HG03558 (cell line): ENCODE data around the gene KCNN3.

Experiments
- ATAC-seq: cut with Tn5 transposase; IDR thresholded peaks from one replicate; pipeline ENCODE4 v1.9.1; 2021; ENCODE audit warnings: moderate number of reproducible peaks; ENCODE audit not compliant: unreplicated experiment; ENCODE audit errors: extremely low read depth

The KCNN3 gene

DNA sequence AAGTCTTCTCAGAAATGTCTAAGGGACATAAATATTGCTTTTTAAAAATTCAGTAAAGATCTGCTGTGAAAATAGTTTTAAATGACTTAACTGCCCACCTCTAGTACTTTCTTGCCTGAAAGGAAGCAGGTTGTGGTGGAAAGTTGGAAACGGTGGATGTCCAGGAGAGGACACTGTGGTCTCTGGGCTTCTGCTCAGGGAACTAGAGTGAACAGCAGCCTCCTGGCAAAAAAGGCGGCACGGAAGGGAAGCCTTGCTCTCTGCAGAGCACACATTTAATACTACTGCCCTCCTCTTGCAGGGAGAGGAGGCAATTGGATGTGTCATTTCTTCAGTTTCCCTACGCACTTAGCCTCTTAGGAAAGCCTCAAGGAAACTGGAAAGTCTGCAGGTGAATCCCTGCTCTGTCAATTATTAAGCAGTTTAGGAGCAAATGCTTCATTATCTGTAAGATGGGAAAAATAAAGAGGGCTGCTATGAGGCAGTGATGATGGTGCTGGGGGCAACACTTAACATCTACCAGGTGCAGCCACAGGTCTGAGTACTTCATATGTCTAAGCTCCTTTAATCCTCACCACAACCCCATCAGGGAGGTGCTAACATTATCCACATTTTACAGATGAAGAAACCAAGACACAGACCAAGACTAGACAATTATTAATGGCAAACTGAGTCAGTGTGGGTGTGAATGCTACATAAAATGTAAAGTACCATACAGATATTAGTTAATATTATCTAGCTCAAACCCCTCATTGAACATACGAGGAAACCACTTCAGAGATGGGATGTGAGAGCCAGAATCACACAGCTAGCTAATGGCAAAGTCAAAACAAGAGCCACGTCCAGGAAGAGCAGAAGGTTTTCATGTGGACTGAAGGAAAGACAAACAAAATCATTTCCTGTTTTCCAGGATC, 153.2 kb downstream of the KCNN3 start:
- ATAC-seq, result no peak

DNA sequence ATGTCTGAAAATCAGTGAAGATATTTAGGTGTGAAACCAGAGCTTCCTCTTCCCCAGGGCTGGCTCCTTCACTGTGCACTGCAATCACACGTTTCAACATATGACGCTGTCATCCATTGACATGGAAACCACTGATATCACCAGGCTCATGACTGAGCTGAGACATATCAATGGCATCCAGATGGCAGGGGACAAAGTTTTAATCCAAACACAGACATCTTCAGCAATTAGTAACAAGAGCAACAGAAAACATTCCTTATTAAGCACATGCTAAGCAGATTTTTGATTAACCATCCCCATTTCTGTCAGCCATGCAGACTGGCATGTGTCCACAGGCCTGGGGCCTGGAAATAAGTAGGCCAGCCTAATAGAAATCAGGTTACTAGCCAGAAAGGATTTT, 154.1 kb downstream of the KCNN3 start:
- no peak for ATAC-seq

DNA sequence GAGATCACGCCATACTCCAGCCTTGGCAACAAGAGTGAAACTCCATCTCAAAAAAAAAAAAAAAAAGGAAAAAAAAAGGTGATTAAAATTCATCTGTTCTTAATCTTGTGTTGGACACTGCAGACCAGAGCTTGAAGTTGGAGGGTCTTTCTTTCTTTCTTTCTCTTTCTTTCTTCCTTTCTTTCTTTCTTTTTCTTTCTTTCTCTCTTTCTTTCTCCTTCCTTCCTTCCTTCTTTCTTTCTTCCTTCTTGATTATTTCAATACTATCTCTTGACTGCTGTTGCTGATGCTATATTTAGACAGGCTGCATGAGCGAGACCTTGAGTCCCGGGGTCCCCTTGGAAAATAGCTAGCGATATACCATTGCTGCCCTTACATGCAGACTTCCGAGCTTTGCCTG, 154.7 kb downstream of the KCNN3 start:
- no peak for ATAC-seq

DNA sequence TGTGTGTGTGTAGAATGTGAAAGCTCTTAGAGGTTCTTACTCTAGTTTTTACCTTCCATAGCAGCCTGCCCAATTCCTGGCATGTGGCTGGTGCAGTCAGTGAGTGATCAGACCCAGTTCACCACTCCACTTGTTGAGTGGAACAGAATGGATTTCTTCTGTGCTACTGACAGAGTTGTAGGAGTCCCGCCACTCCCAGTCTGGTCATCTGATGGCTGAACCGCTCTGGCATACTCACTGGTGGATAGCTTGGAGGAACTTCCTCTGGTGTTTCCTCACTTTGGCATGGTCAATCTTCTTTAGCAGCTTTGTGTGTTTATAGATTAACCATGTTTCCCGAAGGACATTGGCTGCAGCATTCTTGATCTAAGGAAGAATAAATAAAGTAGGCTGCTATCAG, 155.4 kb downstream of the KCNN3 start:
- no peak for ATAC-seq

DNA sequence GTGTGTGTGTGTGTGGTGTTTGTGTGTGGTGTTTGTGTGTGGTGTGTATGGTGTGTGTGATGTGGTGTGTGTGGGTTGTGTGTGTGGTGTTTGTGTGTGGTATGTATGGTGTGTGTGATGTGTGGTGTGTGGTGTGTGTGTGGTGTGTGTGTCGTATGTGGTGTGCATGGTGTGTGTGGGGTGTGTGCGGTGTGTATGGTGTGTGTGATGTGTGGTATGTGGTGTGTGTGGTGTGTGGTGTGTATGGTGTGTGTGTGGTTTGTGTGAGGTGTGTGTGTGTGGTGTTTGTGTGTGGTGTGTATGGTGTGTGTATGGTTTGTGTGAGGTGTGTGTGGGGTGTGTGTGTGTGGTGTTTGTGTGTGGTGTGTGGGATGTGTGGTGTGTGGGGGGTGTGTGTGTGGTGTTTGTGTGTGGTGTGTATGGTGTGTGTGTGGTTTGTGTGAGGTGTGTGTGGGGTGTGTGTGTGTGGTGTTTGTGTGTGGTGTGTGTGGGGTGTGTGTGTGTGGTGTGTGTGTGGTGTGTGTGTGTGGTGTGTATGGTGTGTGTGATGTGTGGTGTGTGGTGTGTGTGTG, 155.9 kb downstream of the KCNN3 start:
- ATAC-seq, result no peak

DNA sequence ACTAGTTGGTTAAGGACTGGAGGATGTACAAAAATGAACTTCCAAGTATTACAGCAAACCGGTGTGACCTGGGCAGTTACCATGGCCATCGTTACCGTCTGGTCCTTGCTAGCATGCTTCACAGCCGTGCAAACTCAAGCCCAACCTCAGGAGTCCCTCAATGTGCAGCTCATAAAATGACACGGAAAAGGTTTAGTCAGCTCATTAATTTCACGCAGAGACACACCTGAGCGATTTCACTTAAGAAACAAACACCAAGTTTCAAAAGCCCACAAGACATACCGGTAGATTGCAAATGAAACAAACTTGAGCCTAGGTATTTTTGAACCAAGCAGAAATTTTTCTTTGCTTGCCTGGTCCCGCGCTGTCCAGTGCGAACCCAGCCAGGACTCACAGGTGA, 157.1 kb downstream of the KCNN3 start:
- ATAC-seq, result no peak

DNA sequence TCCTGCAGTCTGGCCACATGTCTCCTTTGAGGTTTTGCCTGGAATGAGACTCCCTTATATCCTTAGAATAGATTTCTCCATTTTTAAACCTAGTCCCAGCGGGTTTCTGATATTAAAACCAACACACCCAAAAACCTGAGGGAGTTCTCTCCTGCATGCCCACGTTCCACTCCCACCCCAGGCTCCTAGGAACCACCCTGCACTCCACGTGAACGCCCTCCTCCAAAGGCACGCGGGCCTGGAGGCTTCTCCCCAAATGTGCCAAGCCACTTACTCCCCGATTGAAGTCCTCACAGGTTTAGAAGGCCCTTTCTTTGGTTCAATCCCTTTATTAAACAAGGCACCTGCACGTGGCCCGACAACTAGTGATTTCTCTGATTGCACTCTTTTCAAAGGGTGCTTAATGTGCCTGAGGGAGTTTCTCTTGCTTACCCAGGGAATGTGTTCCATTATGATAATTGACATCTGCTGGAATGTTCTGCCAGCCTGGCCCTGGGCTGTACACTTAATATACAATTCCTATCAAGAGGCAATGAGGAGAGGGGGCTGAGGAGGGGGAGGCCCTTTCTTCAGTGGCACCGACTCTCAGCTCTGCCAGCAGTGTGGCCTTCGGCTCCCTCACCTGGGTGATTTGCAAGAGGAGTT, 157.8 kb downstream of the KCNN3 start:
- no peak for ATAC-seq

DNA sequence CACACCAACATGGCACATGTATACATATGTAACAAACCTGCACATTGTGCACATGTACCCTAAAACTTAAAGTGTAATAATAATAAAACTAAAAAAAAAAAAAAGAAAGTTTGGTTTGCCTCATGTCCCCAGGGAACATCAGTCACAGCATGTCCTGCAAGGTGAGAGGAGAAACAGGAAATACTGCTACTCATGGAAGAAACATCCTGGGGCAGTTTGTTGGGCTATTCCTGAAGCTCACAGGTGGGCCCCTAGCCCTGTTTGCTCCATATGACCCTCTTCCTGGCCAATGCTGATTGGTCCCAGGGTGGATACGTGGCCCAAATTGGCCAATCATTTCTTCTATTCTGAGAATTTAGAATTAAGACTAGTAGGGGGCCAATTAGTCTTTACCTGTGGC, 158.7 kb downstream of the KCNN3 start:
- no peak for ATAC-seq

DNA sequence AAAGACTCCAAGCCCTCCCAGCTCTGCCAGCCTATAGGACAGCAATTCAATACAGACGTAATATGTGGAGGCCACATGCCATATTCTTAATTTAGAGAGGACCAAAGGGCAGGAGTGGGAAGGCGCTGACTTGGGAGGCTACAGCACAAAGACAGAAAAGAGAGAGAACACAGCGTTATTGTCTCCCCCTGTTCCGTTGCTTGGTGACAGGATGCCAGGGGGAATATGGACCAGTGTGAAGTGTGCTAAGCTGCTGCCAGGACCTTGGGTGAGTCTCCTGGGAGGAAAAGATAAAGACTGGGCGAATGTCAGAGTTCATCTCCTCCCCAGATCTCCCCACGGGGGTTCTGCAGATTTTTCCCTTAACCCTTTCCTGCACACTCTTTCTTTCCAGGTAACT, 160.0 kb downstream of the KCNN3 start:
- no peak for ATAC-seq

DNA sequence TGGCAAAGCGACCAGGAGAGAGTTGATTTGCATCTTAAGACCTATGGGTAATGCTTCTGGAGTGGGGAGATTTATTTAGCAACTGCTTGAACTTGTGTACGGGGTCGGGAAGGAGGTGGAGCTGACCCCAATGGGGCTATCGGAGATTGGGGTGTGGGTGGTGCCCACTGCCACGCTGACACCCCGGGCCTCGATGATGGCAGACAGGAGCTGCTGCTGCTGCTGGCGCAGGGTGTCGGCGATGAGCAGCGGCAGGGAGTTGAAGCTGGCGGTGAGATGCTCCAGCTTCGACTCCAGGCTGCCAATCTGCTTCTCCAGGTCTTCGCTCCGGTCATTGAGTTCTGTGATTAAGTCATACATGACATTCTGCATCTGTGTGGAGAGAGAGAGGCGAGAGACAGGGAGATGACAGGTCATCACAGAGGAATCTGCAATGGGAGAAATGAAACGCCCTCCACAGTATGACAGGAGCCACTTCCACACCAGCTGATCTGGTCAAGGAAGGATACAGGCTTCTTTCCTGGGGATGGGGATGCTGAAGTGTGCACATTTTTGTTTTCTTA, 162.1 kb downstream of the KCNN3 start:
- no peak for ATAC-seq

DNA sequence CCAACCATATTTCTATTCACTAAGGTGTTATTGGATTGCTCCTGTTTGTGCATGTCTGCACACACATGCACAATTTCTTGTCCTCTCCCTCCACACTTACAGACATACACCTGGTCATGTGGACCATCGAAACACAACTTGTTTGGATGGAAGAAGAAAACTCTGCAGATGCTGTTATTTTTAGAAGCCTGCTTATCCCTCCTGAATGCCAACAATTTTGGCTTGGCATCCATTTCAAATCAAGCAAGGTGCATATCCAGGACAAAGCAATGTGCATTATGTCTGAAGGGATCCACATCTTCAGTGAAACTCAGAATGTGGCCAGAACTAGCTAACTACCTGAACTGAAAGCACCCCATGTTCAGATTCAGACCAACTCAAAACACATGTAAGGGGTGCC, 163.2 kb downstream of the KCNN3 start:
- no peak for ATAC-seq

DNA sequence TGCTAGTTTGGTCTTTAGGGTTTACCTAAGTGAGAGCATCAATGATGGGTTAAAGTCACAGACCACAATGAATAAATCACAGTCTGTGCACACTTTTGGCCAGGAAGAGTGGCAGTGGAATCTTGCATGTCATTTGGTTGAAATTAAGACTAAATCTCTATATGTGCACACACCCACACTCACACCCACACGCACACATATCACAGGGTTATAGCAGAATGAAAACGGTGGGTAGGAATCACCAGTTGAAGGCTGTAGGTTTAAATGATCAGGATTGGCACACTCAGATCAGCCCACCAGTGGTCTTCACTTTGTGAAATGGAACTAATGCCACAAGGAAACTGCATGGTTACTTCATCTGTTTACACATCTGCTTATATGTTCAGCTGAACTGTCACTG, 164.5 kb downstream of the KCNN3 start:
- ATAC-seq, result no peak

DNA sequence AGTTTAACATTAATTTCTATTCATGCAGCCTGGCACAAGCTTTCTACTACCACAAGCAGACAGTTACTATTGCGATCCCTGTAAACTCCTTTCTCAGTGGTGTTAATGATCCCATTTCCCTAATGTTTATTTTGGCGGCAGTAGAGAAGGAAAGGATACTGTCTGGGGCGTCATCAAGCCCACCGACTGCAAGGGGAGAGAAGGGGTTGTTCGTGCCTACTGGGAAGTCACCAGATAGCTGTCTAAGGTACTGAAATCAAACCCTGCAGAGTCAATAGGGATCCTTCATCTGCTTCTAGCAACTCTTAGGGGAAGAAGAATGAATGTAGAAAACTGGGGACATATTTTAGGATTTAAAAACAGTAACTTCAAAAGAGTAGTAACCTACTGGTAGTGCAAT, 166.9 kb downstream of the KCNN3 start:
- ATAC-seq, result no peak

DNA sequence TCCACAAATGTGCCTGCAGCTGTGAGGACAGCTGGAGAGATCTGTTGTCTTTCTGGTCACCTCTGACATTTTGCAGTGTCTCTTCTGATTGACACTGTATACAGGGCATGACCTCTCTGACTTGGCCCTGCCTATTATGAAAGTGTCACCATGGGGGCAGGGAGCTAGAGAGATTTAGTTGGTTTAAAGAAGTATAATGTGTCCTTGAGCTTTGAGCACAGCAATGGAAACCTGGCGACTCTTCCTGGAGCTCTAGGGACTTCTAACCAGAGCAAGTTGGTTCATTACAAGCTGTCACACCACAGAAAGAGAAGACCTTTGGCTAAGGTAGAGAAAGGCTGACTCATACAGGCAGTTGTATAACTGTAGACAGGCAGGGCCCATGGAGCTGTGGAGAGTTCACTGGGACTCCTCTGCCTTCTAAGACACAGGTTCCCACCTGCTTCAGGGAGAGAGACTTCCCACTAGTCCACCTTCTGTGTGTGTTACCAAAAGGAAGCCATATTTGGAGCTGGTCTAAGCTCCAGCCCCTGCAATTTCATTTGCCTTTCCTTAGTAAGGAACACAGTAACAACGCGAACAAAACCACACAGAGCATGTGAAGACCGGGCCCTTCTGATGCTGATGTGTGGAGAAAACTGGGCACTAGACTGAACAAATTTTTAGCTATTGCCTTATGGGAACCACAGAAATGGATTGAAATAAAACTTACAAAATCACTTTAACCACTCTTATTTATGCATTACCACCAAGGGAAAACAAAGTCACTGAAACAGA, 171.6 kb downstream of the KCNN3 start:
- ATAC-seq, result no peak

DNA sequence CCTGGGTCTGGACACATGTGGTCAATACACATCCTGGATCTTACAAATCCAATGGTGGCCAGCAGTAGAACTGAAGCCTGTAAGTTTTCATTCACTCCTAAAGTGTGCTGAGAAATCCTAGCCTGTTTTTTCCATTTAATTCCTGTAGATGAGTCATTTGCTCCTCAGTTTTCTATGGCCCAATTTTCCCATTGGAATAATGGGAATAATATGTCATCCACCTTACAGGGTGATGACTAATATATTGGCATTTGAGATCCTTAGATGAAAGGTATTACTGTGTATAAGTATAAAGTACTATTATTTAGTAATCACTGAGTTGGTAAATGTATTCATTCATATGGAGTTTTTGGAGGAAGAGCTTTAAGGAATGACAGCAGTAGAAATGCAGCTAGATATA, 172.4 kb downstream of the KCNN3 start:
- no peak for ATAC-seq

DNA sequence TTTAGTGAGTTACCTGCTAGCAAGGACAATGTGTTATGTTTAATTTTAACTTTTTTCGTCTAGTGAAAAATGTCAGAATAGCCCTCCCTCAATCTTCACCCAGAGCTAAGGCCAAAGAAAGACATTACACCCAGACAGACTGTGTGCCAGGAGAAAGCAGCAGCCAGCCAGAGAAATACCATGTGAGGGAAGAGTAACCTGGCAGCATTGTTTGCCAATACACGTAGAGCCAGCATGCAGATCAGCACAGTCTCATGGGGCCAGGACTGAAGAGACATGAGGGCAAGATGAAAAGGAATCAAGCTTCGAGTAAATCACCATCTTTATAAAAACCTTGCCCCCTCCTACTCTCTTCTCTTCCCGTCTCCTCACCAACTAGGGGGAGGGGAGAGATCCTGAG, 173.6 kb downstream of the KCNN3 start:
- no peak for ATAC-seq

DNA sequence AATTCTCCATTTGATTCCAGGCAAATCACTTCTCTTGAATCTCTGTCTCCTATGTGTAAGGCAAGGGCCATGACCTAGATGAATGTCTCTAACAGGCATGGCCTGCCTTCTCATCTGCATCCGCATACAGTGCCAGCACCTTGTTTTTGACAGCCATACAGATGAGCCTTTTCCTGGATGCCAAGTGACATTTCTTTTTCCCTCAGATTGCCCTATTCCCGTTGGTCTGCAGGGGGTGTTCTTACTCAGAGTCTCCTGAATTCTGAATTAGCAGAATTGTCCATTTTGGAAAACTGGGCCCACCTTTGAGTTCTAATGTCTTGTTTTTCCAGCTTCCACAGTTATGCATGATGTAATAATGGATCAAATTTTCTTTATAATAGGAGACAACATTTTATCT, 174.1 kb downstream of the KCNN3 start:
- no peak for ATAC-seq

DNA sequence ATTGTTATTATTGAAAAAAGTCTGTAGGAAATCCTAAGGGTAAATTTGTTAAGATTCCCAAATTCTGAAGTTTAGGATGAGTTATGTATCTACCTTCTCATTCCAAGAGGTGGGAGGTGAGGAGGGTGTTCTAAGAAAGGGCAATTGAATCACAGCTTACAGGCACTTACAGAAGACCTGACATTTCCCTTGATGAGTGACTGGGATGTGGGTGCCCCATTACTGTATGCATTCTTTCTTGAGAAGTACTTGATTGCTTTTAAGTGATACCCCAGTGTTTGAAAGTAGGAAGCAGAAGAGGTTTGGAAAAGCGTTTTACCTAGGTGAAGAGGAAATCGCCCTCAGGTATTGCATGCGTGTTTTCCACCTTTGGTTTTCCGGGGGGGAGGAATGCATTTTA, 175.1 kb downstream of the KCNN3 start:
- ATAC-seq, result no peak

DNA sequence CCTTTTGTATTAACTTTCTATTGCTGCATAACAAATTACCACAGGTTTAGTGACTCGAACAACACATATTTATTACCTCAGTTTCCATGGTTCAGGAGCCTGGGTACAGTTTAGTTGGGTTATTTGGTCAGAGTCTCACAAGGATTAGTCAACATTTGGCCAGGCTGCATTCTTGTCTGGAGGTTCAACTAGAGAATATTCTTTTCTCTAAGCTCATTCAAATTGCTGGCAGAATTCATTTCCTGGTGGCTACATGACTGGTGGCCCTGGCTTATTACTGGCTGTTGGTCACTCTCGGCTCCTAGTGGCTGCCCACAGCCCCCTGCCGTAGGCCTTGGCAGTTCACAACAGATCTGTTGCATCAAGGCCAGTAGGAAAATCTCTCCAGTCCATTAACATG, 181.0 kb downstream of the KCNN3 start:
- no peak for ATAC-seq

DNA sequence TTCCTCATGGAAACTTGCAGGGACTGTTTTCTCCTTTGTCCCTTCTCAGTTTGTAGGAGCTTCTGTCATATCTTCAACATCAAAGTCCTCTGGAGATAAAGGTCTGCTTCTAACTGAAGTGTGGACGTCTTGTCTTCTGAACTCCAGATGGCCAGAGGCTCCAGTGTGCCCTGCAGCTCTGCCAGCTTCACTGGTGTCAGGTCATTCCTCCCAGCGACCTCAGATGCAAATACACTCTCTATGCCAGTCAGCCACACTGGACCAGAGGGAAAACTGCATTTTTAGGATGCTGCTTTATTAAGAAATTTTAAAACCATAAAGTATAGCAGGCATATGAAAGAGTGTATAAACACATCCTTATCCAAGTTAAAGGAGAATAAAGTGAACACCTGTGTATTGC, 183.6 kb downstream of the KCNN3 start:
- no peak for ATAC-seq

DNA sequence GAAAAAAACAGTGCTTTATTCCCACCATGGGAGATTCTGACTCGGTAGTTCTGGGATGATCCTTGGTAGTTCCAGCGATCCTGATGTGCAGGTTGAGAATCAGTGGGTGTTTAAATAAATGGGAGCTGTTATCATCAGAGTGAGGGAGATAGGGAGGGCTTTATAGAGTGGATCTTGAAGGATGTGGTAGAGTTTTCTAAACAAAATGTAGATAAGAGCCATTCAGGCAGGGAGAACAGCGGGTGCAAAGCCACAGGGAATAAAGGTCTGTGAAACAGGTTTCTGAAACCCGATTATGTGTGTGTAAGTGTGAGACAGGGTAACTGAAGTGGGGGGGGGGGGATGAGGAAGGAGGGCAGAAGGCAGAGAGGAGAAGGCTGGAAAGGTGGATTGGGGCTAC, 186.3 kb downstream of the KCNN3 start:
- no peak for ATAC-seq
